Heart right ventricle (tissue), 16 donors: ENCODE measurements around the gene AIG1. TPM values are rescaled to one million over a fixed set of nuclear protein-coding genes. Genes with fewer than 3 reads are reported as not detected.

Experiments used
- ATAC-seq, 8 donors: fragments of 200-7000 bp; cut with Tn5 transposase; one replicate each; pipeline ENCODE4 v1.9.1; 2020; ENCODE audit warnings: mild to moderate bottlenecking in 8 of 8, moderate library complexity in 8 of 8, moderate number of reproducible peaks in 1 of 8
- DNase-seq, 2 donors: peaks; one replicate each; pipeline ENCODE4 v3.0.0-alpha.2; 2020
- H3K27ac ChIP-seq, 10 donors: fragments of 200-600 bp; sonication (generic) in 2 of 10; one replicate each; pipeline versions ENCODE4 v1.5.0 to v1.8.0; 2020 to 2022; ENCODE audit warnings: mild to moderate bottlenecking in 3 of 10
- H3K27me3 ChIP-seq, 7 donors: fragments of 200-600 bp; one replicate each; pipeline ENCODE4 v1.8.0; 2021 to 2022; ENCODE audit warnings: mild to moderate bottlenecking in 2 of 7
- H3K36me3 ChIP-seq, 9 donors: fragments of 200-600 bp; sonication (generic) in 1 of 9; one replicate each; pipeline versions ENCODE4 v1.5.0 to v1.8.0; 2020 to 2022; ENCODE audit warnings: mild to moderate bottlenecking in 2 of 9
- H3K4me1 ChIP-seq, 9 donors: fragments of 200-600 bp; sonication (generic) in 1 of 9; one replicate each; pipeline versions ENCODE4 v1.5.0 to v1.8.0; 2020 to 2022; ENCODE audit warnings: mild to moderate bottlenecking in 4 of 9
- H3K4me3 ChIP-seq, 10 donors: fragments of 200-600 bp; sonication (generic) in 2 of 10; one replicate each; pipeline versions ENCODE4 v1.5.0 to v1.8.0; 2020 to 2022; ENCODE audit warnings: mild to moderate bottlenecking in 7 of 10, moderate library complexity in 2 of 10
- H3K9me3 ChIP-seq, 11 donors: fragments of 200-600 bp in 10 of 11; sonication (generic) in 2 of 11; one replicate each; pipeline versions ENCODE4 v1.5.0 to v1.8.0; 2013 to 2022; ENCODE audit warnings: mild to moderate bottlenecking in 2 of 11, control low read depth in 1 of 11, moderate library complexity in 1 of 11
- CTCF ChIP-seq, 9 donors: fragments of 200-600 bp; sonication (generic) in 2 of 9; IDR thresholded peaks; one replicate each; pipeline versions ENCODE4 v1.5.0 to v1.8.0; 2021 to 2022; ENCODE audit warnings: antibody characterized with exemption in 9 of 9, mild to moderate bottlenecking in 5 of 9, moderate library complexity in 1 of 9
- WGBS, 2 donors: extraction: QIAGEN DNeasy Blood & Tissue Kit; methylation state at CpG; one replicate each; pipeline ENCODE4 v1.1.7; 2013; ENCODE audit warnings: inconsistent platforms in 1 of 2; 5-methylcytosine and 5-hydroxymethylcytosine counted together
- intact Hi-C, 10 donors: fragments of 100-400 bp; cut with DNase I; formaldehyde crosslinking; loops; one replicate each; pipeline versions ENCODE4 v1.11.1 to v1.14.2; 2022
- polyA plus RNA-seq, 2 donors: library from polyadenylated mRNA; stranded (reverse); fragments of 200-250 nt; gene quantifications; one replicate each; pipeline ENCODE4 v1.2.3, GENCODE V29; 2013
- total RNA-seq, 10 donors: library from RNA; stranded (reverse); fragmentation: NEBNext Ultra II Directional in 3 of 10; extraction: Animal tissue kit (Norgen Biotek cat#: 25700) in 3 of 10; gene quantifications; one replicate each; pipeline versions ENCODE4 v1.2.1 to v1.2.4, GENCODE V29; 2021 to 2023
- donor health status: Arrhythmogenic right ventricular cardiomyopathy.
- donor health status: ischemic (EF 13 %, LVEDD 7.1; RV severe dilation, severe dysfunction).
- donor health status: healthy with polysubstance abuse.
- donor health status: DM: no; HTN: yes; CAD: no.
- donor health status: DM: no; HTN: no; CAD: no.
- donor health status: ischemic (EF 25% LVEDD 6.9; RV normal size, moderate dysfunction).
- donor health status: ischemic (EF 25% LVEDD 5.7; RV mildly dilated, moderate dysfunction).
- donor health status: healthy.
- donor health status: DM: yes; HTN: yes; CAD: no.
- donor health status: Ischemic cardiomyopathy.
- donor health status: ischemic (EF 35%, LVEDD 5.7; RV mildly dilated, moderate dysfunction).
- donor health status: nonischemic (EF 11% LVEDD 7.7; RV severe dilation, severe dysfunction).
- donor health status: DM: yes; HTN: yes; CAD: no.
- donor health status: PGD.
- donor health status: ischemic (EF 29% LVEDD 5.4; RV normal size, mild dysfunction).
- donor health status: nonischemic (EF 23%, LVEDD 6.1; RV moderate dilation, normal function).

AIG1 gene
- total and polyA plus RNA-seq, 12 donors = 17.4 to 83.2 (median 66.2) TPM

- ATAC-seq = peak in 5 of 8 donors; percentile 35 to 77 (median 63)
- H3K27ac ChIP-seq = peak overlapping the region in 1 of 10 donors; percentile 39
- no peak for TF ChIP-seq CTCF (IDR thresholded peaks at IDR 0.05)
Measured at GRCh38 chr6:143286251-143286795, 225.6 kb downstream of the AIG1 start.

GRCh38 chr6:143288923-143289322 is 228.2 kb downstream of the AIG1 start:
- peaks cover 0 to 15% (median 0%) of the 10 kb centered on the region in 9 donors for H3K4me1 ChIP-seq
- H3K27ac ChIP-seq = no peak overlapping the region
- intact Hi-C loops = loop anchor here in 2 of 10 donors (10.0 kb wide), 1 partner anchor 594 kb away; no protein-coding TSS in a partner anchor
- DNase-seq = no peak
- H3K36me3 ChIP-seq = no peaks in the 10 kb centered on the region
- 78 to 79% methylated on average over 1 of the region's 1 CpG for WGBS, 2 donors
- H3K4me3 ChIP-seq = no peak overlapping the region
- no peak for ATAC-seq
- no peaks in the 10 kb centered on the region for H3K9me3 ChIP-seq
- no peaks in the 10 kb centered on the region for H3K27me3 ChIP-seq
- no peak for TF ChIP-seq CTCF (IDR thresholded peaks at IDR 0.05)

More at GRCh38 chr6:143286251-143286795, 225.6 kb downstream of the AIG1 start:
- DNase-seq = no peak
- 38 to 40% methylated on average over 5 of the region's 5 CpGs for WGBS, 2 donors
- intact Hi-C loops = loop anchor here in 2 of 10 donors (10.0 kb wide), 1 partner anchor 592 kb away; no protein-coding TSS in a partner anchor
- no peaks in the 10 kb centered on the region for H3K36me3 ChIP-seq
- no peak overlapping the region for H3K4me3 ChIP-seq
- H3K9me3 ChIP-seq = no peaks in the 10 kb centered on the region
- H3K27me3 ChIP-seq = no peaks in the 10 kb centered on the region
- peaks cover 0 to 15% (median 0%) of the 10 kb centered on the region in 9 donors for H3K4me1 ChIP-seq

- Histone ChIP-seq H3K36me3 (no peaks in the 10 kb centered on the region), H3K4me3 (no peak overlapping the region), H3K27me3 (no peaks in the 10 kb centered on the region), H3K9me3 (no peaks in the 10 kb centered on the region), H3K4me1 (peaks cover 0 to 11% (median 0%) of the 10 kb centered on the region in 9 donors), H3K27ac (no peak overlapping the region)
- ATAC-seq = no peak
- intact Hi-C loops = no loop called here
- TF ChIP-seq CTCF (IDR thresholded peaks at IDR 0.05) = no peak
- WGBS, 2 donors = 93% methylated on average over 7 of the region's 7 CpGs
- no peak for DNase-seq
Measured at GRCh38 chr6:143290206-143290605, 229.5 kb downstream of the AIG1 start.

- Histone ChIP-seq H3K36me3 (no peaks in the 10 kb centered on the region), H3K4me3 (no peak overlapping the region), H3K27ac (peak overlapping the region in 1 of 10 donors; percentile 4), H3K4me1 (no peaks in the 10 kb centered on the region), H3K9me3 (no peaks in the 10 kb centered on the region), H3K27me3 (no peaks in the 10 kb centered on the region)
- ATAC-seq (no peak), DNase-seq (no peak)
- TF ChIP-seq CTCF (IDR thresholded peaks at IDR 0.05) = no peak
- intact Hi-C loops = no loop called here
Measured at GRCh38 chr6:143293523-143293922, 232.8 kb downstream of the AIG1 start.
